GM12878 (cell line): ENCODE results near the gene PLXNA4. TPM values are rescaled to one million over a fixed set of nuclear protein-coding genes. Genes with fewer than 3 reads are reported as not detected.

Experiments used
- ATF7 ChIP-seq: fragments of 450-650 bp; IDR thresholded peaks from 2 replicates; pipeline ENCODE4 v1.6.1; 2016; ENCODE audit warnings: low read depth, mild to moderate bottlenecking
- CEBPZ ChIP-seq: fragments of 150-350 bp; IDR thresholded peaks from 2 replicates; pipeline ENCODE4 v1.6.1; 2016; ENCODE audit warnings: low read depth, low read length
- FOXM1 ChIP-seq: IDR thresholded peaks from 2 replicates; pipeline ENCODE4 v1.6.1; 2012; ENCODE audit warnings: low read depth, mild to moderate bottlenecking, inconsistent platforms, low read length, moderate library complexity
- HDGF ChIP-seq: fragments of 450-650 bp; IDR thresholded peaks from 2 replicates; pipeline ENCODE4 v1.6.1; 2016; ENCODE audit warnings: antibody characterized with exemption
- NRF1 ChIP-seq: conservative IDR thresholded peaks from 2 replicates; pipeline ENCODE4 v1.6.1; 2011; ENCODE audit warnings: mild to moderate bottlenecking, low read depth, low read length, improper control_type of control experiment
- RCOR1 ChIP-seq: conservative IDR thresholded peaks from 2 replicates; pipeline ENCODE4 v1.6.1; 2012; ENCODE audit warnings: low read depth, low read length, improper control_type of control experiment
- ZBTB4 ChIP-seq: fragments of 450-650 bp; formaldehyde crosslinking; IDR thresholded peaks from 2 replicates; pipeline ENCODE4 v1.4.0; 2022; ENCODE audit warnings: mild to moderate bottlenecking, moderate library complexity
- polyA plus RNA-seq, 11 experiments: library from polyadenylated mRNA; depleted of rRNA in 4 of 11; unstranded in 6 of 11; stranded (reverse) in 5 of 11; fragments of >200 nt; fragmentation: Nextera tagmentation in 4 of 11; fragmentation: Illumina TruSeq in 1 of 11; extraction: Ambion mirVana in 4 of 11; extraction: Trizol in 1 of 11; gene quantifications; 1 replicate in 1 of 11; 2 replicates in 10 of 11; pipeline versions ENCODE4 v1.2.1 to v1.2.3, GENCODE V29; 2011 to 2016; ENCODE audit warnings: inconsistent platforms in 2 of 11, missing spikeins in 2 of 11, low read depth in 1 of 11
- total RNA-seq, 4 experiments: library from RNA; depleted of rRNA in 3 of 4; stranded (reverse); fragments of >200 nt in 3 of 4; fragmentation: Illumina TruSeq in 1 of 4; extraction: Trizol in 1 of 4; gene quantifications; 2 replicates each; pipeline versions ENCODE4 v1.2.1 to v1.2.3, GENCODE V29; 2013 to 2021
- TF ChIP-seq, protein P1 (sequence below): IDR thresholded peaks from 2 replicates; pipeline ENCODE4 v1.6.1; 2011; ENCODE audit warnings: mild to moderate bottlenecking, low read depth, low read length, moderate library complexity; ENCODE audit not compliant: insufficient replicate concordance

The PLXNA4 gene
- total and polyA plus RNA-seq, 10 of the 15 experiments (the other 5 are each of a cell fraction or from before 2014, with no cell fraction given), result 0.03 TPM; not detected in 9

DNA sequence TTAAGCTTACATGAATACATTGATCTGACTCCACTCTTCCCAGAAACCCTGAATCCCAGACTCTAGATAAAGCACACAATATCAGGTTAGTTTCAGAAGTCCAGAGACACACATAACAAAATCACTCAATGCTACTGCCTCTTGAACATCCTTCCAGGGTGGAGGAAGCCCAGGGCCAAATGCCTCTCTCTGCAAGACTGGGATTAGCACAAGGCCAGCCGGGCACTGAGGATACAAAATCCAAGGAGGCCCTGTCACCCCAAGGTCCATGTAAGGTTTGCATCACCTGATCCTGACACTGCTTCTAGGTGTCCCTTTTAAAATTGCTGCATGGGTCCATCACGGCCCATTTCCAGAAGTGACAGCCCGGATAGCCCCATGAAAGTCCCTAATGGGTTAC, 2.6 kb upstream of the PLXNA4 start (continued):
- TF ChIP-seq ZBTB4 (CRISPR knock-in tag) (no peak), NRF1 (no peak), ATF7 (no peak), CEBPZ (no peak), FOXM1 (no peak), HDGF (no peak), RCOR1 (no peak)
- TF ChIP-seq, protein P1, sequence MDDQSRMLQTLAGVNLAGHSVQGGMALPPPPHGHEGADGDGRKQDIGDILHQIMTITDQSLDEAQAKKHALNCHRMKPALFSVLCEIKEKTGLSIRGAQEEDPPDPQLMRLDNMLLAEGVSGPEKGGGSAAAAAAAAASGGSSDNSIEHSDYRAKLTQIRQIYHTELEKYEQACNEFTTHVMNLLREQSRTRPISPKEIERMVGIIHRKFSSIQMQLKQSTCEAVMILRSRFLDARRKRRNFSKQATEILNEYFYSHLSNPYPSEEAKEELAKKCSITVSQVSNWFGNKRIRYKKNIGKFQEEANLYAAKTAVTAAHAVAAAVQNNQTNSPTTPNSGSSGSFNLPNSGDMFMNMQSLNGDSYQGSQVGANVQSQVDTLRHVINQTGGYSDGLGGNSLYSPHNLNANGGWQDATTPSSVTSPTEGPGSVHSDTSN, result no peak
